Activated CD4-positive, alpha-beta T cell treated with anti-CD3 and anti-CD28 coated beads for 48 hours (primary cell): ENCODE data around the gene IGIP.
"Not testable (repeated sequence)": the region's sequence is repeated elsewhere in the genome, so short reads cannot be mapped to it uniquely, and the experiment has no call there.

ENCODE experiments used
- DNase-seq: peaks from one replicate; pipeline ENCODE4 v3.0.0-alpha.2; 2020

Gene IGIP

GRCh38 chr5:140143521-140144258 lies 18.0 kb downstream of the IGIP start:
- no peak for DNase-seq

DNA sequence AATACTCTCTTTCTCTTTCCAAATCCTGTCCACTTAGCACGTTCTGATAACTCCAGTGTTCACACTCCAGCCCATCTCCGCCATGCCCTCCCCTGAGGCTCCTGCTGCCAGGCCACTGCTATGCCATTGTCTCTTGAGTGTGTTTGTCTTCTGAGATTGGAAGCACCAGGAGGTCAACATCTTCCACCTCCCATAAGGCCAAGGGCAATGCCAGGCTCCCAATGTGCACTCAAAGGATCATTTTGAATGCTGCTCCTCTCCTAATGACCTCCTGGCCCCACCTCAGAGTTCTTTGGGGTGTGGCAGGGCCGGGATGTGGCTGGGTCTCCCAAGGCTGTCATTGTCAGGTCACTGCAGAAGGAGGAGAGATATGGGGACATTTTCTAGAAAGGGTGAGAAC lies 19.5 kb downstream of the IGIP start:
- no peak for DNase-seq

GRCh38 chr5:140145818-140146522 lies 20.2 kb downstream of the IGIP start:
- peak; percentile 70 for DNase-seq

- no peak for DNase-seq
These were observed 20.7 kb downstream of the IGIP start for GRCh38 chr5:140146523-140146842.

GRCh38 chr5:140147460-140147859 lies 21.7 kb downstream of the IGIP start:
- no peak for DNase-seq

- DNase-seq: no peak
These were observed 22.8 kb downstream of the IGIP start for GRCh38 chr5:140148508-140148907.

DNA sequence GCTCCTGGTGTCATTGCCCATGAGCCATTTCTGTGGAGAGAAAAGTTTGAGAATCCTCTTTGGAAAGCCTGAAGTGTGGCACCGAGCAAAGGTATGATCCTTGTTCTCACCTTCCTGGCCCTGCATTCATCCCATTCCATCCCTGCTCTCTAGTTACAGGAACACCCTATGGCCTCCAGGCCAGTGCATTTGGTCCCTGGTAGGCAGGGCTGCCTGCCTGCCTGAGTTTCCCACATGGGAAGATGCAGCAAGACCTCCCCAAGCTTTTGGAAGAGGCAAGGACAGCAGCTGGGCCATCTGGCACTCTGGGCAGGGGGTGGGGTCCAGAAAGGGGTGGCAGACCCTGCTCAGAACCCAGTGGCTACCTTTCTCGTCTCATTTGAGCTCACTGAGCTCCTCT lies 24.5 kb downstream of the IGIP start:
- DNase-seq: no peak

GRCh38 chr5:140151144-140152021 lies 25.6 kb downstream of the IGIP start:
- no peak for DNase-seq

- no peak for DNase-seq
These were observed 26.6 kb downstream of the IGIP start for GRCh38 chr5:140152022-140152999.

- no peak for DNase-seq
These were observed 27.5 kb downstream of the IGIP start for GRCh38 chr5:140153255-140153654.

GRCh38 chr5:140153905-140154304 lies 28.2 kb downstream of the IGIP start:
- DNase-seq: no peak

DNA sequence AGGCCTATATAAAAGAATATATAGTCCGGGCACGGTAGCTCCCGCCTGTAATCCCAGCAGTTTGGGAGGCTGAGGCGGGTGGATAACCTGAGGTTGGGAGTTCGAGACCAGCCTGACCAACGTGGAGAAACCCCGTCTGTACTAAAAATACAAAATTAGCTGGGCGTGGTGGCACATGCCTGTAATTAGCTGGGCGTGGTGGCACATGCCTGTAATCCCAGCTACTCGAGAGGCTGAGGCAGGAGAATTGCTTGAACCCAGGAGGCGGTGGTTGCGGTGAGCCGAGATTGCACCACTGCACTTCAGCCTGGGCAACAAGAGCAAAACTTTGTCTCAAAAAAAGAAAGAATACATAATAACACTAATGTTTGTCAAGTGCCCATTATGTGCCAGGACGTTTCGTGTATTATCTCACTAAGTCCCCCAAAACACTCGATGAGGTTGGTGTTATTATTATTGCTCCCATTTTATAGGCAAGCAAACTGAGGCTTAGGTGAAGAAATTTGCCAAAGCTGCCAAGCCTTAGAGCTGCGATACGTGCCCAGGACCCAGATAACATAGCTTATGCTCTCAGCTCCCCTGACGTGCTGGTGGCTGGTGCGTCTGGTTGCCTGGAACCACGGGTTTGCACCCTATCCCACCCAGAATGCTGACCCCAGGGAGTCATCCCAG lies 29.1 kb downstream of the IGIP start:
- not testable (repeated sequence) for DNase-seq

GRCh38 chr5:140157032-140157781 lies 31.5 kb downstream of the IGIP start:
- DNase-seq: peak; percentile 92

GRCh38 chr5:140159014-140159927 lies 33.5 kb downstream of the IGIP start:
- DNase-seq: no peak

DNA sequence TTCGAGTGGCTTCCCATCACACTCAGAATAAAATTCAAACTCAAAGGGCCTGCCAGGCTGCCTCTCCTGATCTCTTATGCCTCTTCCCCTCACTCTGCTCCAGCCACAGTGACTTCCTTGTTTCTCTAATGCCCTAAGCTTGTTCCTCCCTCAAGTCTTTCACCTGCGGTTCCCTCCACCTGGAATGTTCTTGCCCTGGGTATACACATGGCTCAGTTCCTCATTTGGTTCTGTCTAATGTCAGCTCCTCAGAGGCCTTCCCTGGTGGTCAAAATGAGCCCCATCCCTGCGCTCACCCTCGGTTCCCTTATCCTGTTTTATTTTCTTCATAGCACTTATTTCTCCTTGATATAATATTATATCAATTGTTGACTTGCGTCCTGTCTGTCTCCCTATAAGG lies 36.5 kb downstream of the IGIP start:
- no peak for DNase-seq

GRCh38 chr5:140162781-140163180 lies 37.0 kb downstream of the IGIP start:
- no peak for DNase-seq

DNA sequence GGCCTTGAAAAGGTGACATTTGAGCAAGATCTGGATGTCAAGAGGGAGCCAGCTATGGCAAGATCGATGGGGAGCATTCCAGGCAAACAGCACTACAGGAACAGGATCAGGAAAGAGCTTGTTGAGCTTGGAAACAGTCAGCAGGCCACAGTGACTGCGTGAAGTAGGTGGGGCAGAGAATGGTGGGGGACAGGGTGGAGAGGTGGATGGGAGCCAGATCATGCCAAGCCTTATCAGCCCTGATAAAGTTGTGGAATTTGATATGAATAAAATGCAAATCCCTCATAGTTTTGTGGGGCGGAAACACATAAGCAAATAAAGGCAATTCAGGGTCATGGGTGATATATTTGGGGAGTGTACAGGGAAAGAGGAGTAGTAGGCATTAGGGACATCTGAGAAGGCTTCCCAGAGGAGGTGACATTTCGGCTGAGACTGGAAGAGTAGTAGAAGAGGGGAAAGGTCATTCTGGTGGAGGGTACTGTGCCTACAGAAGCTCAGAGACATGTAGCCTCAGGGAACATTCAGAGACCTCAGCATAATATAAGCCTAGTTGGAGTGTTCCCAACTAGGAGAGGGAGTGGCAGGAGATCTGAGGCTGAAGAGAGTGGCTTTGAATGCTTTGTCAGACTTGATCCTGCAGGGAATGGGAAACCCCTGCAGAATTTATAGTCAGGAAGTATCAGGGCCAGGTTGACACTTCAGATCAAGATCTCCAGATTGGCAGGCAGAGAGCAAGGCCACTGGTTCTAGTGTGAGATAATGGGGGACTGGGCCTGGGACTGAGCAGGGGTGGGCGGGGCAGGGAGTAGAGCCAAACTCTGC lies 39.6 kb downstream of the IGIP start:
- no peak for DNase-seq

DNA sequence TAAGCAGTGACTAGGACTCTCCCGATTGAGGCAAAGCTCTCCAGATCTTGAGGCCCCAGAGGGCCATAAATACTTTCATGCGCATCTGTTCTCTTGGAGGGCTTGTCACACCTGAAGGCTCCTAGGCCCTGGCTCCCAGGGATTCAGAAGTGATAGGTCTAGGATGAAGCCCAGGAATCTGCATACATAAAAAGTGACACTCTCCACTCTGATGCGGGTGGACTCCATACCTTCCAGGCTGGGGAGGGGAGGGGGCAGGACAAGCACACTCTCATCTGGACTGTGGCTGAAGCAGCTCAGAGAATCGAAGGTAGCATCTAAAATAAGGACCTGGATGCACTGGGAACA lies 40.2 kb downstream of the IGIP start:
- DNase-seq: no peak

DNA sequence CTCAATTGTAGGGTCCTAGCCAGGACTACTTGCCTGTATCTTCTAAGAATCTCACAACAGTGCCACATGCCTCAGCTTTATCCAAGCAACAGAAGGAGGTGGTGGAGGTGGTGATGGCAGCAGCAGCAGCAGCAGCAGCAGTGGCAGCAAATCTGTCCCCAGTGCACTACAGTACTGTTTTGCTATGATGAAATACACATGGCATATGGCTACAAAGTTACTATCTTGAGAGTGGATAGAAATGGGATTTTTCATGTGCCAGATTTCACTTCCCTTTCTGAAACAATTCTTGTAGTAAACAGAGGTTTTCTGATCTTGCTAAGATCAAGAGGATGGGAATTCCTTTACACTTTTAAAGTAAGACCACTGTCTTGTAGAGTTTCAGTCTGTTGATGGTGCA lies 41.2 kb downstream of the IGIP start:
- no peak for DNase-seq
